ENCODE data around the gene ATP5ME. TPM values are rescaled to one million over a fixed set of nuclear protein-coding genes. Genes with fewer than 3 reads are reported as not detected.
"Not testable (repeated sequence)": the region's sequence is repeated elsewhere in the genome, so short reads cannot be mapped to it uniquely, and the experiment has no call there.

Gene ATP5ME
- polyA plus RNA-seq, 4 donors = 267 to 367 (median 284) TPM

DNA sequence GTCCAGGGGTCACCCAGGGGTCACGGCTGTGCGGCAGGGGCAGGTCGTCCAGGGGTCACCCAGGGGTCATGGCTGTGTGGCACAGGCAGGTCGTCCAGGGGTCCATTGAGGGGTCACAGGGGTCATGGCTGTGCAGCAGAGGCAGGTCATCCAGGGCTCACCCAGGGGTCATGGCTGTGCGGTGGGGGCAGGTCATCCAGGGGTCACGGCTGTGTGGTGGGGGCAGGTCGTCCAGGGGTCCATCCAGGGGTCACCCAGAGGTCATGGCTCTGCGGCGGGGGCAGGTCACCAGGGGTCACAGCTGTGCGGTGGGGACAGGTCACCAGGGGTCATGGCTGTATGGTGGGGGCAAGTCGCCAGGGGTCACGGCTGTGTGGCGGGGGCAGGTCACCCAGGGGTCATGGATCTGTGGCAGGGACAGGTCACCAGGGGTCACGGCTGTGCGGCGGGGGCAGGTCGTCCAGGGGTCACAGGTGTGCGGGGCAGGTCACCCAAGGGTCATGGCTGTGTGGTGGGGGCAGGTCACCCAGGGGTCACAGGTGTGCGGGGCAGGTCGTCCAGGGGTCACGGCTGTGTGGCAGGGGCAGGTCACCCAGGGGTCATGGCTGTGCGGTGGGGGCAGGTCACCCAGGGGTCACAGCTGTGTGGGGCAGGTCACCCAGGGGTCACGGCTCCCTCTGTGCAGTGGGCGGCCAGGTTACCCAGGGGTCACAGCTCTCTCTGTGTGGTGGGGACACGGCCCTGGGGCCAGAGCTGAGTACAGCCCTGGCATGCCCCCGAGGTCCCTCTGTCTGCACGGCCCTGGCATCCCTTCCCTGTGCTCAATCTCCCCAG is 16.0 kb downstream of the ATP5ME start:
- no peak for DNase-seq (ENCODE audit: low read depth in 4 of 4, low spot score in 2 of 4)

DNA sequence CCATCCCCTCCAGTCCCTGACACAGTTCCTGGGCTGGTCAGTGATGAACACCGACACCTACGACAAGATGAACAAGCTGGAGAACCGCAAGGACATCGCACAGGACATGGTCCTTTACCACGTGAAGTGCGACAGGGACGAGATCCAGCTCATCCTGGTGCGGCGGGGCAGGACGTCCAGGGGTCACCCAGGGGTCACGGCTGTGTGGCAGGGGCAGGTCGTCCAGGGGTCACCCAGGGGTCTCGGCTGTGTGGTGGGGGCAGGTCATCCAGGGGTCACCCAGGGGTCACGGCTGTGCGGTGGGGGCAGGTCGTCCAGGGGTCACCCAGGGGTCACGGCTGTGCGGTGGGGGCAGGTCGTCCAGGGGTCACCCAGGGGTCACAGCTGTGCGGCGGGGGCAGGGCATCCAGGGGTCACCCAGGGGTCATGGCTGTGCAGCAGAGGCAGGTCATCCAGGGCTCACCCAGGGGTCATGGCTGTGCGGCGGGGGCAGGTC is 16.7 kb downstream of the ATP5ME start:
- no peak for DNase-seq (ENCODE audit: low read depth in 4 of 4, low spot score in 2 of 4)

DNA sequence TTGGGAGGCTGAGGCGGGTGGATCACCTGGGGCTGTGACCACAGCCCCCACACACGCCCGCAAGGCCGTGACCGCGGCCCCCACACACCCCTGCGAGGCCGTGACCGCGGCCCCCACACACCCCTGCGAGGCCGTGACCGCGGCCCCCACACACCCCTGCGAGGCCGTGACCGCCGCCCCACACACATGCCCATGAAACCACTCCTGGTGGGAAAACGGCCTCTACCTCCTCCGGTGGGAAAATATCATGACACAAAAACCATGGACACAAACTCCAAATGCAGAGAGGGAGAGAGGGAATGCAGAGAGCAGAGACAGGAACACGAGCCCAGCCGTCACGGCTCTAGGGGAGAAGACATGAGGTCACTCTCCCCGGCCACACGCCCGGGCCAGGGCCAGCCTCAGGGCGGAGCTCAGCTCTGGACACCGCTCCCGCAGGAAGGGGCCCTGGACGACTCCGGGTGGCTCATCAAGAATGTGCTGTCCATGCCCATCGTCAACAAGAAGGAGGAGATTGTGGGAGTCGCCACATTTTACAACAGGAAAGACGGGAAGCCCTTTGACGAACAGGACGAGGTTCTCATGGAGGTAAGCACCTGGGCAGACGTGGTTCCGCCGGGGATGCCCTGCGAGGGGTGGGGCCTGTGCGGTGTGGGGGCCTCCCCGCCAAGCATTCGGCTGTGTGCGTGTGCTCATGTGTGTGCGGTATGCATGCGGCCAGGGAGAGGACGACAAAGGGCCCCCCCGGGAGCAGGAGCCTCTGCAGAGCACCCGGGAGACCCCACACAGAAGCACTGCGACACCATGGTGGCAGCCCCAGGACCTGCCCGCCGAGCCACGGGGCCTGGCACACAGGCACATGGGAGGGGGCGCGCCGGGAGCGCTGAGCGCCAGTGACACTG is 17.4 kb downstream of the ATP5ME start:
- DNase-seq (ENCODE audit: low read depth in 4 of 4, low spot score in 2 of 4) = no peak

DNA sequence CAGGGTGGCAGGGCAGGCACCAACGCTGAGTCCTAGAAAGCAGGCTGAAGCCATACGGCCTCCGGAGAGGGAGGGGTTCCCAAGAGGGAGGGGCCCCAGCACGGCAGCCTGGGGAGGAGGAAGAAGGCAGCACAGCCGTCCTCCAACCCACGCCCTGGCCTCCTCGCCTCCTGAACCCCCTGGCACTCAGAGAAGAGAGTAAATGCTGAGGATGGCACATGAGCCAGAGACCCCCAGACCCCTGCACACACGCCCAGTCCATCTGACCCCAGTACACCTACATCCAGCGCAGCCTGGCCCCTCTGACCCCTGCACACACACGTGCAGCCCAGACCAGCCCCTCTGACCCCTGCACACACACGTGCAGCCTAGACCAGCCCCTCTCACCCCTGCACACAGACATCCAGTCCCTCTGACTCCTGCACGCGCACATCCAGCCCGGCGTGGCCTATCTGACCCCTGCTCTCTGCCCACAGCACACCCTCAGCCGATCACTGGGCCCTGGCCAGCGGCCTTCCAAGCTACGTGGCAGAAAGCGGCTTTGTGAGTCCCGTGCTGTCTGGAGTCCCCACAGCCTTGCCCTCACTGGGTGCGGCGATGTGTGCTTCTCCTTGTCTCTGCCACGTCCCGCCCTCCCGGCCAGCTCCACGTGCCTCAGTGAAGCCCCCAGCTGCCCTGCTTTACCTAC is 18.5 kb downstream of the ATP5ME start:
- no peak for DNase-seq (ENCODE audit: low read depth in 4 of 4, low spot score in 2 of 4)

DNA sequence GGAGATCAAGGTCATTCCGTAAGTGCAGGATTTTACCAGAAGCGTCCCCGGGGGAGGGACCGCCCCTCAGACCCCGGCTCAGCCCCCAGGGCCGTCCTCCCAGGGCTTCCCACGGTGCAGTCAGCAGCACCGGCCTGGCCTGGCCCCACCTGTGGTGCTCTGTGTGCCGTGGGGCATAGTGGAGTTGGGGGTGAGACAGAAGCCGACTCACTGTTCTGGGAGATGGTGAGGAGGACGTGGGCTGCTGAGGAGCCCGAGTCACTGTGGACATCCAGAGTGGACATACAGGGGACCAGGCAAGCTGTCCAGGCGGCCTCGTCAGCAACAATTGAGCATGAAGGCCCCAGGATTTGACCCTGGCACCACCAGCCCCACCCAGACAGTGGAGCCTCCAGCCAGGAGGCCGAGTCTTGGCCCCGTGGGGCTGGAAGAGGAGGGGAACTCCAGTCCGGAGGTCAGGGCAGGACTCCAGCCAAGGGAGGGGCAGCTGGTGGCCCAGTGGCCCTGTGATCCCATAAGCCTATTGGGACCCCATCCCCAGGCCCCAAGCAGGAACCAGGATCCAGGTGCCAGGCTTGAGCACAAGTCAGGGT is 19.1 kb downstream of the ATP5ME start:
- no peak for DNase-seq (ENCODE audit: low read depth in 4 of 4, low spot score in 2 of 4)

DNA sequence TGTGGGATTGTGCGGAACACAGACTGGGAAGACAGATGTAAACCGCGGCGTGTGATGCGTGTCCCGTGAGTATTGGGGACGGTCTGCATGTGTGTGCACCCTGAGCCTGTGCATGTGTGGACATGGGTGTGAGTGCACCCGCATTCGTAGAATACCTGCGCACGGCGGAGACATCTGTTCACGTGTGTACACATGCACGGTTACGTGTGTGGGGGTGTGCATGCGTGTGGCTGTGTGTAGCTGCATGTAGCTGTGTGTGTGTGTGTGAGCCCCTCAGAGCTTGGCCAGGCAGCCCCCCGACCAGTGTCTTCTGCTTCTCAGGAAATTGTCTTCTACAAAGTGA is 19.6 kb downstream of the ATP5ME start:
- DNase-seq (ENCODE audit: low read depth in 4 of 4, low spot score in 2 of 4) = no peak

DNA sequence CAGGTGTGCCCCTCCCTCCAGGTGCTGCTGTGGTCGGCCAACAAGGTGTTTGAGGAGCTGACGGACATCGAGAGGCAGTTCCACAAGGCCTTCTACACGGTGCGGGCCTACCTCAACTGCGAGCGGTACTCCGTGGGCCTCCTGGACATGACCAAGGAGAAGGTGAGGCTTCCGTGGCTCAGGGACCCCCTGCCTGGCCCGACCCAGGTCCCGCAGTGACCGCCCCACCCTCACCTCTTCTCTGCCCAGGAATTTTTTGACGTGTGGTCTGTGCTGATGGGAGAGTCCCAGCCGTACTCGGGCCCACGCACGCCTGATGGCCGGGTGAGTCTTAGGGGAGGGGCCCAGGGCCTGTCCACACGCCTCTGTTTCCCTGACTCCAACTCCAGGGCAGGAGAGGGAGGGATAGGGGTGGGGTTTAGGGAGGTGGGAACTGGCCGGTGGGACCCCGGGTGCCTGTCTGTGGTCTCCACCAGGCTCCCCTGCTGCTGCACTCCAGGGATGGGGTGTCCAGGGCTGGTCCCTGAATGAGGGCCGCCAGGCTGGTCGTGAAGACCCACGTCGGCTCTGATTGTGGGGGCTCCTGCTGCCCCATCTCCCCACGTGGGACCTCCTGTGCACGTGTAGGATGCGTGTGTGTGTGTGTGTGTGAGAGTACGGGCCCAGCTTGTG is 20.1 kb downstream of the ATP5ME start:
- no peak for DNase-seq (ENCODE audit: low read depth in 4 of 4, low spot score in 2 of 4)

DNA sequence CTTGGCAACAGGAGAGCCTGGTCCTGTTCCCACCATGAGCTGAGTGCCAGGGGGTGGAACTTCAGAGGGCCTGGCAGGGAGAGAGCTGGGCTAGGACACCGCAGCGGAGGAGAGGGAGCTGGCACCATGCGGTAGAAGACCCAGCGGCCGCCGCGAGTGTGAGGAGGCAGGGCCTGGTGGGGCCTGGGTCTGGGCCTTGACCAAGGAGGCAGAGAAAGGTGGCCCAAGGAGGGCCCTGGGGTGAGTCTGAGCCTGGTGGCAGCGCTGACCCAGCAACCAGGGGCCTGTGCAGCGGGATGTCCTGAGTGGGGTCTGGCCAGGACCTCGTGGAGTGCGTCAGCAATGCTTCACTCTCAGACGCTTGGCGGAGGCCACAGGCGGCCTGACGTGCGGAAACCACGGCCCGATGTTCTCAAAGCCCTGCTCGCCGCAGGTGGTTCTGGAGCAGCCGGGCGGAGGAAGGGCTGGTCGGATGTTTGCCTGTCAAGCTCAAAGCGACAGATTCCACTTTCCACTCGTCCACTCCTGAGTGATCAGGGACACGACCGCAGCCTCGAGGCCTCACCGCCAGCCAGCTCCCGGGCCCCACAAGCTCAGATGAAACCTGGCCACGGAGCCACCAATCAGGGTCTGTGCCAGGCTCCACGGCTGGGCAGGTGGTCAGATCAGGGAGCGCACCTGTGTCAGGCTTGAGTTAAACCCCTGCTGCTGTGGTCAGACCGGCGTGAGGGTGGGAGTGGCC is 20.8 kb downstream of the ATP5ME start:
- DNase-seq (ENCODE audit: low read depth in 4 of 4, low spot score in 2 of 4) = no peak

DNA sequence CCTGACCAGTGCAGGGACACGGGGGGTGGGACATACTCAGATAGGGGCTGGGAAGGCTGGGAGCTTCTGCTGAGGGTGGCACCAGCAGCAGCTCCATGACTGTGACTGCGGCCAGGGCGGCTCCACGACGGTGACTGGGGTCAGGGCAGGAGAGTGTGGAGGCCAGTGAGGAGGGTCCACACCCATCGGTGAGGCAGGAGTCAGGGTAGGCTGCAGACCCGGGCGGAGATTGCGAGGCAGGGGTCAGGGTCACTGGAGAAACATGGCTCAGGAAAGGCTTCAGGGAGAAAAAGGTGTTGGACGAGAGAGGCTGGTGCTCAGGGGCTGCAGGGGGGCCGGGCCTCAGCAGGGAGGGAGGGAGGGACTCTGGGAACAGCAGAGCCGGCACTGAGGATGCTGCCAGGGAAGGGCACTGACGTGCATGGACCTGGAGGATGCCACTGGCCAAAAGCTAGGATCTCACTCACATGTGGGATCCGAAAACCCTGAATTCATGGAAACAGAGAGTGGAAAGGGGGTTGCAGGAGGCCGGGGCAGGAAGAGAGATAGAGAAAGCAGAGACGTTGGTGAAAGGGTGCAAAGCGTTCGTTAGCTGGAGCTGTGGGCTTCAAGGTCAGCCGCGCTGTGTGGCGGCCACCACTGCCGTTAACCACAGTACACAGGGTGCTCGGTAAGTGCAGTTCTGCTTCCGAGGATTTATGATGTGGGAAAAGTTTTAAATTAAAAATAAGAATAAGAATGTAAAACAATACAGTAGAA is 22.0 kb downstream of the ATP5ME start:
- DNase-seq (ENCODE audit: low read depth in 4 of 4, low spot score in 2 of 4) = no peak

DNA sequence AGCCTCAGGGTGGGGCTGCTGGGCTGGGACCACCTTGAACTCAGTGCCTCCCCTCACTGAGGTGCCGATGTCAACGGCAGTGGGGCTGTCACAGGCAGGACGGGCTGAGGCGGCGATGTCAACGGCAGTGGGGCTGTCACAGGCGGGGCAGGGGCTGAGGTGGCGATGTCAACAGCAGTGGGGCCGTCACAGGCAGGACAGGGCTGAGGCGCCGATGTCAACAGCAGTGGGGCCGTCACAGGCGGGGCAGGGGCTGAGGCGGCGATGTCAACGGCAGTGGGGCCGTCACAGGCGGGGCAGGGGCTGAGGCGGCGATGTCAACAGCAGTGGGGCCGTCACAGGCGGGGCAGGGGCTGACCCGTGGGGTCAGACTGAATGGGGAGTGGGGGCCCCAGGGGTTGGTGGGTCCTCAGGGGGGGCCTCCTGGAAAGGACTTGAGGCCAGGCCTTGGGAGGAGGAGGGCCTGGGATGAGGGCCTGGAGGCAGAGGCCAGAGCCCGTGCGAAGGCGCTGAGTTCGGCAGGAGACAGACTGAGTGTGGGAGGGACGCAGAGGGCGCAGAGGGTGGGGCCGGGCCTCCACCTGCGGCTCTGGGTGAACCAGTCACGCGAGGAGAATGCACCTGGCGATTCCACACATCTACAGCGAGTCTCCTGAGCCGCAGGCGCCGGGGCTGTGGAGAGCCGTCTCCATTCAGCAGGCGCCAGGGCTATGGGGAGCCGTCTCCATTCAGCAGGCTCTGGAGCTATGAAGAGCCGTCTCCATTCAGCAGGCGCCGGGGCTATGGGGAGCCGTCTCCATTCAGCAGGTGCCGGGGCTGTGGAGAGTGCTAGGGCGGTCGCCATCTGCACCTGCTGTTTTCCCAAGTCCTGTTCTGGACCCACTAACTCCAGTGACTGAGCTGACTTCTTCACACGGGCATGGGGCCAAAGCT is 22.9 kb downstream of the ATP5ME start:
- no peak for DNase-seq (ENCODE audit: low read depth in 4 of 4, low spot score in 2 of 4)

DNA sequence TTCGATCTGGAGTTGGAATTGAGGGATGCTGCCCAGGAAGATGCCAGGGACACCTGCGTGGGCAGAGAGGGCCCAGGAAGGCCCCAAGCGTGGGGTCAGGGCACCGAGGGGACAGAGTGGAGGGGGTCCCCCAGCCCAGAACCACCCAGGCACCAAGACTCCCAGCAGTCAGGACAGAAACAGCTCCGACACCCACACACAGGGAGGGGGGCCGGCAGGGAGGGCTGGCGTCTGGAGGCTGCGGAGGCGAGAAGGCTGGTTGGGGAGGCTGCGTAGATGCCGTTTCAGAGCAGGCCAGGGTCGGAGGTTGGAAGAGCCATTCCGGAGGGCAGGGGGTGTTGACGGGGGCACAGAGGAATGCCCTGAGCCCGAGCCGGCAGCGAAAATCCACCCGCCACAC is 23.6 kb downstream of the ATP5ME start:
- no peak for DNase-seq (ENCODE audit: low read depth in 4 of 4, low spot score in 2 of 4)

DNA sequence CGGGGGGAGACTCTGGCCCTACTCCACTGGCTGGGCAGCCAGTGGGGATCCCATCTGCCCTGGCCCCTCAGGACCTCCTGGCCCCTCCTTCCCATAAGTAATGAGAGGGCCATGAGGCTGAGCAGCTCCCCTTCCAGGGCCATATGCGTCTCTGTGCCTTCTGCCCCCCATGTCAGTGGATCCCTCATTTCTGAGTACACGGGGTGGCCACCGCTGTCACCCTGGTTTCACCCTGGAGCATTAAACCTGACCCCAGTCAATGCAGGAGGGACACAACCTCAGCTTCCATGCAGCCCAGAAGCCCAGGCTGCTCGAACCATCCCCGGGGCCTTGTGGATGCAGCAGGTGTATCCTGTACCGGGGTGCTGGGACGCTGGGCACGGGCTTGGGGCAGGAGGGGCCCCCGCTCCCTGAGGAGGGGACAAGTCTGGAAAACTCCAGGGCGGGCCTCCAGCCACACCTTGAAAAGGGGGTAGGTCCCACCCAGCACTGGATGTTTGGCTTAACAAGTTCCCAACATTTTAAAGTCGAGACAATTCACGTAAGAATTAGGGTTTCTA is 24.2 kb downstream of the ATP5ME start:
- no peak for DNase-seq (ENCODE audit: low read depth in 4 of 4, low spot score in 2 of 4)

DNA sequence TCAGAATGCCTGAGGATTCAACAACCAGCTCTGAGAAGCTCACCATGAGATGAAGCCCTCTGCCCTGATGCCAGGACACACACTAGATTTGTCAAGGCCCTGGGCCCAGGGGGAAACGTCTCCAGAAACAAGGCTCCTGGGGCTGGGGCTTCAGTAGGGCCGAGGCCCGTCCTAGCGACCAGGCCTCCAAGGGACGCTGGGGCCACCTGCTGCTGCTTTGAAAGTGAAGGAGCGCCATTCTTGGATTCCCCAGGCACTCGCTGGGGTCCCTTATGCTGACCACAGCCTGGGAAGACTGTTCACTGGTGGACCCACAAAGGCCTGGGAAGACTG is 24.8 kb downstream of the ATP5ME start:
- DNase-seq (ENCODE audit: low read depth in 4 of 4, low spot score in 2 of 4) = no peak

DNA sequence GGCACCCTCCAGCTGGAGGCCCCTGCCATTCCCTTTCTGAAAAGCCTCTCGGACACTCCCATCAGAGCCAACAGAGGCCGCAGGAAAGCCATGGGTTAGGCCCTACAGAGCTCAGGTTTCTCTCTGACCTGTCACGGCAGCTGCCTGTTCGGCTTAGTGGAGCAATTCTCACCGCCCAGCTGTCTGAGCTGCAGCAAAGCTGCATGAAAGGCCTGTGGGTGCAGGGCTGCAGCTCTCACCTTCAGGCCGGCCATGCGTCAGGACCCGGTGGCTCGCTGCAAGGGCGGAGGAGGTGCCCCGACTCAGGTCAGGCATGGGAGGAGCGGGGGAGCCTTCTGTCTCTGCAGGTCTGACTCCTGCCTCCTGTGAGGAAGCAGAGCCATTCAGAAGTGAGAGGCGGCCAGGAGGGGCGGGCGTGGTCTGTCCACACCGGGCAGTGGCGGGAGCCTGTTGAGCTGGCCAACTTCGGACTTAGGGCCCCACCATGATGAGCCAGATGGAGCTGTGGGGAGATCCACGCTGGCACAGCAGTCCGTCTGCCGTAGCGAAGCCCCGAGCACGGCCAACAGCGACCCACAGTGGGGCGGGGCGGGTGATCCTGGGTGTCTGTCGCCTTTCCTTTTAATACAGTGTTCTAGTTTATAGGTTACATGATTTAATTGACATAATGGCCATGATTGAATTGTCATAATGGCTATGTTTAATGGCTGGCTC is 25.3 kb downstream of the ATP5ME start:
- no peak for DNase-seq (ENCODE audit: low read depth in 4 of 4, low spot score in 2 of 4)

DNA sequence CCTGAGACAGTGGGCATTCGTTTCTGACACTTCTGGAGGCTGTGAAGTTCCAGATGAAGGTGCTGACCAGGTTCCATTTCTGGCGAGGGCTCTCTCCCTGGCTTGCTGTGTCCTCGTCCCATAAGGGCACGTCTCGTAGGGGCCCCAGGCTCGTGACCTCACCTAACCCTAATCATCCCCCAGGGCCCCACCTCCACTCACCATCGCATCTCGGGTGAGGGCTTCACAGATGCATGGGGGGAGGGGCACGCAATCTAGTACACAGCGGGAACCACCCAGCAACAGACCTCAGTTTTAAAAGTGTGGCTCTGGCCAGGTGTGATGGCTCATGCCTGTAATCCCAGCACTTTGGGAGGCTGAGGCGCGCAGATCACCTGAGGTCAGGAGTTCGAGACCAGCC is 26.6 kb downstream of the ATP5ME start:
- no peak for DNase-seq (ENCODE audit: low read depth in 4 of 4, low spot score in 2 of 4)

DNA sequence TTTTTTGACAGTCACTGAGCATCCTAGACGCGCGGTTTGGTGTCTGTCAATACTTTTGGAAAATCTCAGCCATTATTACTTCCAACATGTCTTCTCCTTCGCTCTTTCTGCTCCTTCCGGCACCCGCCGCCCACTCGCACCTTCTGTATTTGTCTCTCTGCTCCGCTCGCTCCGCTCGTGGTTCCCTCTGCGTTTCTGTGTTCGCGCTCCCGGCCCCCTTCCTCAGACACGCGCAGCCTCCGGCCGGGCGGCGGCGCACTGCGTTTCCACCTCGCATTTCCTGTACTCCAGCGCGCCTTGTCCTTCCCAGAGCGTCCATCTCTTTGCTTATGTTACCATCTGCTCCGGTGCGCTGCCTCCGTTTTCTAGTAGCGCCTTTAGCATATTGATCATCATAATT is 27.6 kb downstream of the ATP5ME start:
- no peak for DNase-seq (ENCODE audit: low read depth in 4 of 4, low spot score in 2 of 4)

DNA sequence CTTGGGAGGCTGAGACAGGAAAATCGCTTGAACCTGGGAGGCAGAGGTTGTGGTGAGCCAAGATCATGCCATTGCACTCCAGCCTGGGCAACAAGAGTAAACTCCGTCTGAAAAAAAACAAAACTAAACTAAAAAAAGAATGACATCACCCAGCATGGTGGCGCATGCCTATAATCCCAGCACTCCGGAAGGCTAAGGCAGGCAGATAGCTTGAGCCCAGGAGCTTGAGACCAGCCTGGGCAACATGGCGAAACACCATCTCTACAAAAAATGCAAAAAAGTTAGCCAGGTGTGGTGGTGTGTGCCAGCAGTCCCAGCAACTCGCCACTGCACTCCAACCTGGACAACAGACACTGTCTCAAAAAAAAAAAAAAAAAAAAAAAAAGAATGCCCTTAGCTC is 31.7 kb downstream of the ATP5ME start:
- DNase-seq (ENCODE audit: low read depth in 4 of 4, low spot score in 2 of 4) = not testable (repeated sequence)
